H9 (cell line): ENCODE results near the gene BPIFB3. TPM values are rescaled to one million over a fixed set of nuclear protein-coding genes. Genes with fewer than 3 reads are reported as not detected.

ENCODE experiments used
- DNase-seq: peaks from one replicate; pipeline ENCODE4 v3.0.0-alpha.2; 2017
- H2AFZ ChIP-seq: one replicate; pipeline ENCODE4 v1.6.1; 2013; ENCODE audit warnings: mild to moderate bottlenecking, low read length, control low read depth, moderate library complexity
- H2AK5ac ChIP-seq: 2 replicates; pipeline ENCODE4 v1.6.1; 2013; ENCODE audit warnings: low read length, control low read depth, mixed read lengths; ENCODE audit not compliant: insufficient read length
- H2BK120ac ChIP-seq: one replicate; pipeline ENCODE4 v1.6.1; 2013; ENCODE audit warnings: low read depth, mild to moderate bottlenecking, low read length, control low read depth, inconsistent platforms; ENCODE audit not compliant: poor library complexity, severe bottlenecking
- H2BK12ac ChIP-seq: 2 replicates; pipeline ENCODE4 v1.6.1; 2013; ENCODE audit warnings: low read length, control low read depth, mixed read lengths, low read depth; ENCODE audit not compliant: insufficient read length
- H2BK15ac ChIP-seq: 2 replicates; pipeline ENCODE4 v1.6.1; 2013; ENCODE audit warnings: low read depth, low read length, control low read depth
- H2BK20ac ChIP-seq: one replicate; pipeline ENCODE4 v1.6.1; 2013; ENCODE audit warnings: low read depth, mild to moderate bottlenecking, low read length, control low read depth, inconsistent platforms; ENCODE audit not compliant: poor library complexity, severe bottlenecking
- H2BK5ac ChIP-seq: 2 replicates; pipeline ENCODE4 v1.6.1; 2013; ENCODE audit warnings: low read length, control low read depth, mixed read lengths; ENCODE audit not compliant: insufficient read length
- H3K14ac ChIP-seq: 2 replicates; pipeline ENCODE4 v1.6.1; 2013; ENCODE audit warnings: low read length, control low read depth; ENCODE audit not compliant: insufficient read depth
- H3K18ac ChIP-seq: 2 replicates; pipeline ENCODE4 v1.6.1; 2013; ENCODE audit warnings: low read depth, mild to moderate bottlenecking, mixed read lengths, low read length, control low read depth; ENCODE audit not compliant: insufficient read length
- H3K23ac ChIP-seq: 2 replicates; pipeline ENCODE4 v1.6.1; 2013; ENCODE audit warnings: low read length, control low read depth, mixed read lengths, low read depth; ENCODE audit not compliant: insufficient read length
- H3K23me2 ChIP-seq: 2 replicates; pipeline ENCODE4 v1.6.1; 2013; ENCODE audit warnings: low read depth, mild to moderate bottlenecking, mixed read lengths, low read length, control low read depth; ENCODE audit not compliant: insufficient read length, poor library complexity, severe bottlenecking
- H3K27ac ChIP-seq: 2 replicates; pipeline ENCODE4 v1.5.1; 2013; ENCODE audit warnings: low read length, control low read depth, mixed read lengths, low read depth; ENCODE audit not compliant: insufficient read length
- H3K27me3 ChIP-seq: 2 replicates; pipeline ENCODE4 v1.6.1; 2013; ENCODE audit warnings: low read length, control low read depth, inconsistent platforms; ENCODE audit not compliant: insufficient read depth
- H3K4ac ChIP-seq: 2 replicates; pipeline ENCODE4 v1.6.1; 2013; ENCODE audit warnings: low read depth, mild to moderate bottlenecking, control low read depth, inconsistent platforms, low read length, moderate library complexity
- H3K4me1 ChIP-seq: 2 replicates; pipeline ENCODE4 v1.6.1; 2013; ENCODE audit warnings: low read length, control low read depth, inconsistent platforms; ENCODE audit not compliant: insufficient read depth
- H3K4me2 ChIP-seq: 2 replicates; pipeline ENCODE4 v1.6.1; 2013; ENCODE audit warnings: low read length, control low read depth, mixed read lengths; ENCODE audit not compliant: insufficient read length, insufficient read depth
- H3K56ac ChIP-seq: 2 replicates; pipeline ENCODE4 v1.6.1; 2013; ENCODE audit warnings: low read depth, mild to moderate bottlenecking, mixed read lengths, low read length, control low read depth; ENCODE audit not compliant: insufficient read length
- H3K79me1 ChIP-seq: 2 replicates; pipeline ENCODE4 v1.6.1; 2013; ENCODE audit warnings: low read depth, mild to moderate bottlenecking, moderate library complexity, low read length, control low read depth, inconsistent platforms; ENCODE audit not compliant: insufficient read depth, poor library complexity, severe bottlenecking
- H3K79me2 ChIP-seq: 2 replicates; pipeline ENCODE4 v1.6.1; 2013; ENCODE audit warnings: low read length, control low read depth, inconsistent platforms; ENCODE audit not compliant: insufficient read depth
- H3K9ac ChIP-seq: 2 replicates; pipeline ENCODE4 v1.6.1; 2013; ENCODE audit warnings: low read length, control low read depth, mixed read lengths; ENCODE audit not compliant: insufficient read length; ENCODE audit errors: extremely low read depth
- H3K9me3 ChIP-seq: one replicate; pipeline ENCODE4 v1.6.1; 2013; ENCODE audit warnings: low read depth, low read length, inconsistent platforms; ENCODE audit not compliant: control insufficient read depth
- H3T11ph ChIP-seq: one replicate; pipeline ENCODE4 v1.6.1; 2013; ENCODE audit warnings: mild to moderate bottlenecking, low read length, control low read depth, inconsistent platforms
- H4K20me1 ChIP-seq: one replicate; pipeline ENCODE4 v1.6.1; 2013; ENCODE audit not compliant: control insufficient read depth, insufficient read length, insufficient read depth
- H4K5ac ChIP-seq: 2 replicates; pipeline ENCODE4 v1.6.1; 2013; ENCODE audit warnings: low read depth, mild to moderate bottlenecking, mixed read lengths, low read length, control low read depth; ENCODE audit not compliant: insufficient read length
- H4K8ac ChIP-seq: replicated peaks from 2 replicates; pipeline ENCODE4 v1.6.1; 2013; ENCODE audit warnings: low read length, control low read depth, mixed read lengths, low read depth; ENCODE audit not compliant: insufficient read length
- H4K91ac ChIP-seq: 2 replicates; pipeline ENCODE4 v1.6.1; 2013; ENCODE audit warnings: low read depth, mild to moderate bottlenecking, moderate library complexity, mixed read lengths, low read length, control low read depth; ENCODE audit not compliant: insufficient read length
- H3K27ac Mint-ChIP-seq, 3 experiments: 2 replicates in 2 of 3; 3 replicates in 1 of 3; pipeline ENCODE4 v1.8.0; 2020 to 2021; ENCODE audit warnings: mixed read lengths in 3 of 3, mild to moderate bottlenecking in 1 of 3, moderate library complexity in 1 of 3
- H3K27me3 Mint-ChIP-seq: 2 replicates; pipeline ENCODE4 v1.8.0; 2021; ENCODE audit warnings: low read depth, mild to moderate bottlenecking, moderate library complexity, mixed read lengths
- H3K36me3 Mint-ChIP-seq, 3 experiments: 2 replicates in 2 of 3; 3 replicates in 1 of 3; pipeline ENCODE4 v1.8.0; 2020 to 2021; ENCODE audit warnings: low read depth in 3 of 3, mixed read lengths in 3 of 3; ENCODE audit not compliant: insufficient read depth in 1 of 3
- H3K4me1 Mint-ChIP-seq, 2 experiments: 2 replicates each; pipeline ENCODE4 v1.8.0; 2020; ENCODE audit warnings: mixed read lengths in 2 of 2
- H3K4me3 Mint-ChIP-seq, 2 experiments: 2 replicates in 1 of 2; 3 replicates in 1 of 2; pipeline ENCODE4 v1.8.0; 2020 to 2021; ENCODE audit warnings: mild to moderate bottlenecking in 2 of 2, mixed read lengths in 2 of 2, moderate library complexity in 1 of 2
- H3K9me3 Mint-ChIP-seq, 2 experiments: 2 replicates in 1 of 2; 3 replicates in 1 of 2; pipeline ENCODE4 v1.8.0; 2020; ENCODE audit warnings: mild to moderate bottlenecking in 2 of 2, mixed read lengths in 2 of 2, moderate library complexity in 1 of 2
- WGBS: extraction: QIAGEN DNeasy Blood & Tissue Kit; methylation state at CpG from one replicate; pipeline ENCODE4 v1.1.7; 2013; ENCODE audit warnings: missing lambda C conversion rate, low lambda C conversion rate, mixed read lengths; ENCODE audit not compliant: insufficient read length; ENCODE audit errors: extremely low coverage; 5-methylcytosine and 5-hydroxymethylcytosine counted together
- total RNA-seq: library from RNA; stranded (reverse); gene quantifications from 2 replicates; pipeline ENCODE4 v1.2.1, GENCODE V29; 2021
- TF ChIP-seq, protein P1 (sequence below): fragments of 200-600 bp; sonication (generic); conservative IDR thresholded peaks from 3 replicates; pipeline ENCODE4 v1.8.0; 2021; ENCODE audit warnings: antibody characterized with exemption, mild to moderate bottlenecking

Gene BPIFB3
- total RNA-seq, 1 experiment from 2014 or later = not detected

DNA sequence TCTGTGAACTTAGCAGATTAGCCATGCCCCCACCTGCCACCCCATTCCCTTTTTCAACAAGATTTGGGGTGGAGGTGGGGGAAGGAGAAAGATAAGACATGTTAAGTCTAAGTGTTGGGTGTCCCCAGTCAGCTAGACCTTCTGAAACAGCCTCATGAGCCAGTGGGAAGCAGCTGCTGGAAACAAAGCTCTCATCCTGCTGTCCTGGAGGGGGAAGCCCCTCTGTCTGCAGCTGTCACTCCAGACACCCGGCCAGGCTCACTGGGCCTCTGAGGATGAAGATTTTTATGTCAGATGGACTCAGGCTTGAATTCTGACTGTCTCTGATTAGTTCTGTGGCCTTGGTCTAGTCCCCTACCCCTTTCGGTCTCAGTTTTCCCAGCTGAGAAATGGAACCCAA is 1.1 kb downstream of the BPIFB3 start:
- TF ChIP-seq, protein P1, sequence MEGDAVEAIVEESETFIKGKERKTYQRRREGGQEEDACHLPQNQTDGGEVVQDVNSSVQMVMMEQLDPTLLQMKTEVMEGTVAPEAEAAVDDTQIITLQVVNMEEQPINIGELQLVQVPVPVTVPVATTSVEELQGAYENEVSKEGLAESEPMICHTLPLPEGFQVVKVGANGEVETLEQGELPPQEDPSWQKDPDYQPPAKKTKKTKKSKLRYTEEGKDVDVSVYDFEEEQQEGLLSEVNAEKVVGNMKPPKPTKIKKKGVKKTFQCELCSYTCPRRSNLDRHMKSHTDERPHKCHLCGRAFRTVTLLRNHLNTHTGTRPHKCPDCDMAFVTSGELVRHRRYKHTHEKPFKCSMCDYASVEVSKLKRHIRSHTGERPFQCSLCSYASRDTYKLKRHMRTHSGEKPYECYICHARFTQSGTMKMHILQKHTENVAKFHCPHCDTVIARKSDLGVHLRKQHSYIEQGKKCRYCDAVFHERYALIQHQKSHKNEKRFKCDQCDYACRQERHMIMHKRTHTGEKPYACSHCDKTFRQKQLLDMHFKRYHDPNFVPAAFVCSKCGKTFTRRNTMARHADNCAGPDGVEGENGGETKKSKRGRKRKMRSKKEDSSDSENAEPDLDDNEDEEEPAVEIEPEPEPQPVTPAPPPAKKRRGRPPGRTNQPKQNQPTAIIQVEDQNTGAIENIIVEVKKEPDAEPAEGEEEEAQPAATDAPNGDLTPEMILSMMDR = no peak
- no peak overlapping the region for H3K4me3 Mint-ChIP-seq
- H3K27ac Mint-ChIP-seq = no peak overlapping the region
- Histone ChIP-seq H3K4me1 (no peaks in the 10 kb centered on the region), H2BK5ac (no peak overlapping the region), H4K20me1 (no peaks in the 10 kb centered on the region), H2BK15ac (no peak overlapping the region), H3K9me3 (no peaks in the 10 kb centered on the region), H3T11ph (no peak overlapping the region), H3K23ac (no peak overlapping the region), H3K56ac (no peak overlapping the region), H3K79me1 (no peaks in the 10 kb centered on the region), H3K79me2 (no peaks in the 10 kb centered on the region), H2BK20ac (no peak overlapping the region), H3K27ac (no peak overlapping the region), H2AFZ (no peak overlapping the region), H3K14ac (no peak overlapping the region), H2BK120ac (no peak overlapping the region), H3K4ac (no peak overlapping the region), H3K9ac (no peak overlapping the region), H3K27me3 (no peaks in the 10 kb centered on the region), H4K5ac (no peak overlapping the region), H2AK5ac (no peak overlapping the region), H3K4me2 (no peak overlapping the region), H3K18ac (no peak overlapping the region), H3K23me2 (no peaks in the 10 kb centered on the region), H4K8ac (no peak overlapping the region), H2BK12ac (no peak overlapping the region), H4K91ac (no peak overlapping the region)
- H3K4me1 Mint-ChIP-seq = peaks cover 8% of the 10 kb centered on the region in 2 experiments
- no peaks in the 10 kb centered on the region for H3K36me3 Mint-ChIP-seq
- H3K9me3 Mint-ChIP-seq = no peaks in the 10 kb centered on the region
- WGBS = no CpG with 5 or more reads among the region's 2 CpGs
- H3K27me3 Mint-ChIP-seq = peaks cover 4% of the 10 kb centered on the region; the same call in 1 of the 2 replicates
- no peak for DNase-seq
